Measurements from ENCODE around the gene AKNA. TPM values are rescaled to one million over a fixed set of nuclear protein-coding genes. Genes with fewer than 3 reads are reported as not detected.

AKNA gene
- total RNA-seq, 1 experiment from 2014 or later, result 20.6 TPM

- TF ChIP-seq EZH2phosphoT487 (IDR thresholded peaks at IDR 0.05; ENCODE audit: borderline replicate concordance), result no peak
Observed at GRCh38 chr9:114386886-114387679, 699 bp downstream of the AKNA start (continued).

GRCh38 chr9:114386361-114386885 lies 1.4 kb downstream of the AKNA start:
- POLR2A ChIA-PET, result interaction anchor here (1.3 kb wide), 1 partner anchor 9 kb away, joined by 4 read pairs; no protein-coding TSS in a partner anchor
- H2AFZ ChIP-seq (ENCODE audit: low read depth, low read length, poor library complexity, severe bottlenecking), result no peak overlapping the region
- H3K4me1 ChIP-seq (ENCODE audit: control insufficient read depth in 1 of 2, insufficient read depth in 2 of 2, low read length in 2 of 2), result peaks cover 4 to 18% of the 10 kb centered on the region in 2 experiments; a peak in 2 of 4 replicates
- DNase-seq (ENCODE audit: low read depth, low spot score) (no peak), ATAC-seq (no peak)
- RAD21 ChIA-PET (ENCODE audit: low non-redundant PET in 1 of 2, low total read pairs in 2 of 2, uncharacterized antibody in 2 of 2, unreplicated experiment in 2 of 2), result no interaction called here
- intact Hi-C loops (cut with micrococcal nuclease), result no loop called here
- no peaks in the 10 kb centered on the region for H3K9me3 ChIP-seq (ENCODE audit: control insufficient read depth in 1 of 2, insufficient read depth in 1 of 2, low read depth in 1 of 2, low read length in 2 of 2)
- no peaks in the 10 kb centered on the region for H3K36me3 ChIP-seq (ENCODE audit: control insufficient read depth in 1 of 2, insufficient read depth in 2 of 2, low read length in 2 of 2)
- TF ChIP-seq JUND (IDR thresholded peaks at IDR 0.05) (no peak), CEBPB (IDR thresholded peaks at IDR 0.05; ENCODE audit: low read depth) (no peak), SRF (IDR thresholded peaks at IDR 0.05; ENCODE audit: low read depth) (no peak)
- H3K4me2 ChIP-seq (ENCODE audit: low read length), result no peak overlapping the region
- H3K4me3 ChIP-seq (replicated peaks in 1 of 2; ENCODE audit: low read depth in 1 of 2, low read length in 2 of 2), result no peak overlapping the region
- H3K9me2 ChIP-seq (ENCODE audit: insufficient read depth), result no peaks in the 10 kb centered on the region
- H3K27me3 ChIP-seq (ENCODE audit: insufficient read depth, low read length), result no peaks in the 10 kb centered on the region
- H3K79me2 ChIP-seq (ENCODE audit: insufficient read depth, low read length), result no peaks in the 10 kb centered on the region
- no peak overlapping the region for H3K27ac ChIP-seq (ENCODE audit: low read depth, low read length)
- CTCF ChIA-PET, result no interaction called here
- H4K20me1 ChIP-seq (ENCODE audit: insufficient read depth), result no peaks in the 10 kb centered on the region
- no peak overlapping the region for H3K9ac ChIP-seq (ENCODE audit: low read length)
- BruUV-seq (replicated peaks), result no TSS peak

GRCh38 chr9:114385397-114386181 lies 2.2 kb downstream of the AKNA start:
- peaks cover 4 to 18% of the 10 kb centered on the region in 2 experiments; a peak in 2 of 4 replicates for H3K4me1 ChIP-seq (ENCODE audit: control insufficient read depth in 1 of 2, insufficient read depth in 2 of 2, low read length in 2 of 2)
- DNase-seq (ENCODE audit: low read depth, low spot score) (peak; percentile 35), ATAC-seq (peak; percentile 83)
- CTCF ChIA-PET, result interaction anchor here (0.5 kb wide), 1 partner anchor 144 kb away, joined by 3 read pairs; no protein-coding TSS in a partner anchor
- intact Hi-C loops (cut with micrococcal nuclease), result no loop called here
- no peaks in the 10 kb centered on the region for H3K79me2 ChIP-seq (ENCODE audit: insufficient read depth, low read length)
- no peak overlapping the region for H2AFZ ChIP-seq (ENCODE audit: low read depth, low read length, poor library complexity, severe bottlenecking)
- no peak overlapping the region for H3K9ac ChIP-seq (ENCODE audit: low read length)
- no peak overlapping the region for H3K27ac ChIP-seq (ENCODE audit: low read depth, low read length)
- no peaks in the 10 kb centered on the region for H4K20me1 ChIP-seq (ENCODE audit: insufficient read depth)
- H3K36me3 ChIP-seq (ENCODE audit: control insufficient read depth in 1 of 2, insufficient read depth in 2 of 2, low read length in 2 of 2), result no peaks in the 10 kb centered on the region
- BruUV-seq (replicated peaks), result no TSS peak
- POLR2A ChIA-PET, result interaction anchor here (1.3 kb wide), 1 partner anchor 10 kb away, joined by 4 read pairs; no protein-coding TSS in a partner anchor
- H3K9me3 ChIP-seq (ENCODE audit: control insufficient read depth in 1 of 2, insufficient read depth in 1 of 2, low read depth in 1 of 2, low read length in 2 of 2), result no peaks in the 10 kb centered on the region
- H3K4me2 ChIP-seq (ENCODE audit: low read length), result peak overlapping the region; percentile 42
- no peak overlapping the region for H3K4me3 ChIP-seq (replicated peaks in 1 of 2; ENCODE audit: low read depth in 1 of 2, low read length in 2 of 2)
- H3K9me2 ChIP-seq (ENCODE audit: insufficient read depth), result no peaks in the 10 kb centered on the region
- TF ChIP-seq SRF (IDR thresholded peaks at IDR 0.05; ENCODE audit: low read depth) (no peak), CBX3 (IDR thresholded peaks at IDR 0.05; ENCODE audit: low read depth) (no peak), EZH2 (IDR thresholded peaks at IDR 0.05) (no peak), ELF1 (IDR thresholded peaks at IDR 0.05; ENCODE audit: borderline replicate concordance, low read depth) (no peak), TCF7L2 (IDR thresholded peaks at IDR 0.05; ENCODE audit: borderline replicate concordance, extremely low read depth, insufficient read depth, insufficient read length) (no peak), POLR2AphosphoS5 (IDR thresholded peaks at IDR 0.05; ENCODE audit: low read depth, low read length) (no peak), ZFX (IDR thresholded peaks at IDR 0.05) (no peak), POLR2A (IDR thresholded peaks at IDR 0.05; ENCODE audit: borderline replicate concordance, extremely low read depth, insufficient read depth, insufficient read length) (no peak), SP1 (IDR thresholded peaks at IDR 0.05; ENCODE audit: low read depth) (no peak)
- TF ChIP-seq, protein P1, sequence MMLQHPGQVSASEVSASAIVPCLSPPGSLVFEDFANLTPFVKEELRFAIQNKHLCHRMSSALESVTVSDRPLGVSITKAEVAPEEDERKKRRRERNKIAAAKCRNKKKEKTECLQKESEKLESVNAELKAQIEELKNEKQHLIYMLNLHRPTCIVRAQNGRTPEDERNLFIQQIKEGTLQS (IDR thresholded peaks at IDR 0.05), result no peak
- TF ChIP-seq, protein P2, sequence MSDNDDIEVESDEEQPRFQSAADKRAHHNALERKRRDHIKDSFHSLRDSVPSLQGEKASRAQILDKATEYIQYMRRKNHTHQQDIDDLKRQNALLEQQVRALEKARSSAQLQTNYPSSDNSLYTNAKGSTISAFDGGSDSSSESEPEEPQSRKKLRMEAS (IDR thresholded peaks at IDR 0.05), result no peak
- no peaks in the 10 kb centered on the region for H3K27me3 ChIP-seq (ENCODE audit: insufficient read depth, low read length)
- RAD21 ChIA-PET (ENCODE audit: low non-redundant PET in 1 of 2, low total read pairs in 2 of 2, uncharacterized antibody in 2 of 2, unreplicated experiment in 2 of 2), result no interaction called here
